ENCODE results near the gene TPH2.

GRCh38 chr12:71945883-71946282, 7.2 kb downstream of the TPH2 start:
- no peak for TF ChIP-seq CTCF (IDR thresholded peaks at IDR 0.05)
- no peak for TF ChIP-seq EZH2 (IDR thresholded peaks at IDR 0.05)
- TF ChIP-seq EZH2phosphoT487 (IDR thresholded peaks at IDR 0.05): no peak
